Adipocyte (in vitro differentiated cells): ENCODE measurements around the gene MLN.

Source experiments
- DNase-seq: peaks from one replicate; pipeline ENCODE4 v3.0.0-alpha.2; 2015; ENCODE audit warnings: low read depth
- H3K27me3 ChIP-seq: replicated peaks from 2 replicates; pipeline ENCODE4 v1.7.0; 2013; ENCODE audit warnings: mild to moderate bottlenecking, low read length, moderate library complexity; ENCODE audit not compliant: control insufficient read depth, insufficient read depth
- H3K36me3 ChIP-seq: 2 replicates; pipeline ENCODE4 v1.7.0; 2013; ENCODE audit warnings: low read length, mild to moderate bottlenecking, moderate library complexity; ENCODE audit not compliant: control insufficient read depth, insufficient read depth, severe bottlenecking
- H3K4me1 ChIP-seq: 2 replicates; pipeline ENCODE4 v1.7.0; 2013; ENCODE audit warnings: mild to moderate bottlenecking, low read length, moderate library complexity; ENCODE audit not compliant: control insufficient read depth, insufficient read depth
- H3K4me3 ChIP-seq: 2 replicates; pipeline ENCODE4 v1.7.0; 2013; ENCODE audit warnings: mild to moderate bottlenecking, low read length, moderate library complexity
- H3K9ac ChIP-seq: 2 replicates; pipeline ENCODE4 v1.7.0; 2013; ENCODE audit warnings: mild to moderate bottlenecking, low read length, moderate library complexity
- H3K9me3 ChIP-seq: 2 replicates; pipeline ENCODE4 v1.7.0; 2013; ENCODE audit warnings: mild to moderate bottlenecking, low read length, moderate library complexity; ENCODE audit not compliant: control insufficient read depth

Gene MLN

GRCh38 chr6:33746036-33746600 is 57.7 kb downstream of the MLN start:
- Histone ChIP-seq H3K4me3 (no peak overlapping the region), H3K9ac (no peak overlapping the region), H3K4me1 (peaks cover 19% of the 10 kb centered on the region), H3K27me3 (peaks cover 22% of the 10 kb centered on the region), H3K9me3 (no peaks in the 10 kb centered on the region), H3K36me3 (no peaks in the 10 kb centered on the region)
- peak; percentile 60 for DNase-seq

DNA sequence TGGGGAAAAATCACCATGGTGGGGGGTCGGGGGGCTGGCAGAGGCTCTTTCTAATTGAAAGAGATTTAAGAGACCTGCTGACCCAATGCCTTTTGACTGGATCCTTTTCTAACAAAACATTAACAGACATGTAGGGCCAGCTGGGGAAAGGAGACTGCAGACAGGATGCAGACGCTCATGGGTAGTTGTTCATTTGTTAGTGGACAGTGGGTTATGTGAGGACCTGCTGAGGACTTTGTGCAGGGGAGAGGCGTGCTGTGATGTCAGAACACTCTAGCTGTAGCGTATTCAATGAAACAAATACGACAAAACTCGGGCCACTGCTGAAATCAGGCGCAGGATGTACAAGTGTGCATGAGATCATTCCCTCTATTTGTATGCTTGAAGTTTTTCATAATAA is 58.3 kb downstream of the MLN start:
- H3K4me1 ChIP-seq = peaks cover 15% of the 10 kb centered on the region
- no peak for DNase-seq
- H3K27me3 ChIP-seq = peaks cover 25% of the 10 kb centered on the region
- no peak overlapping the region for H3K4me3 ChIP-seq
- no peaks in the 10 kb centered on the region for H3K9me3 ChIP-seq
- H3K36me3 ChIP-seq = no peaks in the 10 kb centered on the region
- peak overlapping the region; percentile 9 for H3K9ac ChIP-seq

DNA sequence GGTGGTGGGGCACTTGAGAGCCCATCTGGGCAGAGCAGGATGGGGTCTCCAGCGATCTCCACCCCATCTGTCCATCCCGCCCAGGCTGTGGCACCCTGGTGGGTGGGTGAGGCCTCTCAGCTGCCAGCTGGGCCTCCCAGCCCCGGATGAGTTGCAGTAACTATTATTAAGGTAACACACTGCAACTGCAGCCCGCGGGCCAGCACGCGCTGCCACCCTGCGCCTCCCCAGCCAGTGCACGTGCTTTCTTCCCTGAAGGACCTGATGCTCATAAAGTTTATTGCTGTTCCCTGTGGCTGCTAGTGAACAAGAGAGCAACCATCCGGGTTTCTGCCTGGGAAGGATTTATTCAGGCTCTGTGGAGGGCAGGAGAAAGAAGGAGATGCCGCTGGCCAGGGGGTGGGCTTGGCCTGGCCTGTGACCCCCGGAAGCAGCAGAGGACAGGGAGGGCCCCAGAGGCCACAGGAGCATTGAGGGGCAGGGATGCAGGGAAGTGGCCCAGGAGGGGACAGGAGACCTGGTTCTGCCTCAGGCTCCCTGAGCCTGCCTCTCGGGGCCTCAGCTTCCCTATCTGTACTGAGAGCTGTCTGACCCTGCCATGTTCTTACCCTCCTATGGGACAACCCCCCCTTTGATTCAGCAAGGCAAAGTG is 58.8 kb downstream of the MLN start:
- peaks cover 25% of the 10 kb centered on the region for H3K27me3 ChIP-seq
- peak overlapping the region; percentile 9 for H3K9ac ChIP-seq
- no peak for DNase-seq
- H3K36me3 ChIP-seq = no peaks in the 10 kb centered on the region
- H3K9me3 ChIP-seq = no peaks in the 10 kb centered on the region
- peaks cover 19% of the 10 kb centered on the region for H3K4me1 ChIP-seq
- H3K4me3 ChIP-seq = no peak overlapping the region
